HEK293T (cell line): ENCODE measurements around the gene GGT1.
"Not testable (repeated sequence)": the region's sequence is repeated elsewhere in the genome, so short reads cannot be mapped to it uniquely, and the experiment has no call there.

Experiments used
- ARNT ChIP-seq: fragments of 450-650 bp; IDR thresholded peaks from 2 replicates; pipeline ENCODE4 v1.6.1; 2017; ENCODE audit warnings: mild to moderate bottlenecking
- BHLHE40 ChIP-seq: fragments of 450-650 bp; IDR thresholded peaks from 2 replicates; pipeline ENCODE4 v1.6.1; 2016; ENCODE audit warnings: mild to moderate bottlenecking, moderate library complexity, borderline replicate concordance
- CTBP1 ChIP-seq: fragments of 450-650 bp; IDR thresholded peaks from 2 replicates; pipeline ENCODE4 v1.6.1; 2016; ENCODE audit warnings: borderline replicate concordance
- ELF4 ChIP-seq: fragments of 450-650 bp; IDR thresholded peaks from 2 replicates; pipeline ENCODE4 v1.6.1; 2017; ENCODE audit warnings: antibody characterized with exemption
- FOXA1 ChIP-seq: fragments of 450-650 bp; IDR thresholded peaks from 2 replicates; pipeline ENCODE4 v1.6.1; 2016; ENCODE audit warnings: mild to moderate bottlenecking
- FOXK2 ChIP-seq: fragments of 450-650 bp; IDR thresholded peaks from 2 replicates; pipeline ENCODE4 v1.6.1; 2016; ENCODE audit warnings: mild to moderate bottlenecking
- FOXM1 ChIP-seq: fragments of 450-650 bp; IDR thresholded peaks from 2 replicates; pipeline ENCODE4 v1.6.1; 2017; ENCODE audit warnings: mild to moderate bottlenecking, borderline replicate concordance
- SP1 ChIP-seq: fragments of 450-650 bp; IDR thresholded peaks from 2 replicates; pipeline ENCODE4 v1.6.1; 2017
- SUZ12 ChIP-seq: fragments of 450-650 bp; IDR thresholded peaks from 2 replicates; pipeline ENCODE4 v1.6.1; 2016; ENCODE audit warnings: mild to moderate bottlenecking
- ZNF384 ChIP-seq: fragments of 450-650 bp; IDR thresholded peaks from 2 replicates; pipeline ENCODE4 v1.6.1; 2016

DNA sequence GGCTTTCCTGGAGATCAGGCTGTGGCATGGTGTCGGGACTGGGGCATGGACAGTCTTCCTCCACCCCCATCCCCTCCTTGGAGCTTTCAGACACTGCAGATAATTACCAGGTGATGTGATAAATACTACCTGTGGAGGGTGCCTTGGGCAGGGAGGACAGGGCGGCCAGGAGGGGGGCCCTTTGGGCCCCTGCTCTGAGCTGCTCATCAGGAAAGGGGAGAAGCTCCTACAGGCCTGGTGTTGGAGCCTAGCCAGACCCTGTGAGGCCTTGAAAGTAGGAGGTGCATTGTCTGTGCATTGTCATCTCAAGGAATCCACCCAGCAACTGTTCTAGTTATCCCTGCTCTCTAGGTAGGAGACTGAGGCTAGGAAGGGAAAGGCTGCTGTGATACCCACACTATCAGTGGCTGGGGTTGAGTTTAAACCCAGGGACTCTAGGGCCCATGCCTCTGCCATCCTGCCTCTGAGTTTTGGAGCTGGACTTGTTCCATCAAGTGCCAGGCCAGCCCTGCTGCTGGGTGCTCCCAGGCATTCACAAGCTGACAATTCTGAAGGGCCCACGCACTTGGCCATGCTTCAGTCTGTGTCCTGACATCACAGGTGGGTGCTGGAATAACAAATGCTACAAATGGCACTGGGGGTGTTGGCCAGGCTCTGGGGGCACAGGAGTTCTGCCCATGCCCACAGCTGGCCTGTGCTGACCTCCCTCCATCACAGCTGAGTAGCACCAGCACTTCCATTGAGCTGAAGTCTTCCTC is 2.9 kb upstream of the GGT1 start:
- TF ChIP-seq FOXK2, BHLHE40, SUZ12, FOXM1, CTBP1, ARNT, ZNF384, SP1, FOXA1, ELF4: not testable (repeated sequence)
